ENCODE measurements around the gene GLIS2.

Gene GLIS2

GRCh38 chr16:4323845-4324488, 8.1 kb downstream of the GLIS2 start:
- no peak for TF ChIP-seq CTCF (IDR thresholded peaks at IDR 0.05; ENCODE audit: low read depth, low read length, missing control alignments)
- no peak for DNase-seq (ENCODE audit: extremely low read depth, low read depth)
- no peak overlapping the region for H3K4me3 ChIP-seq (replicated peaks; ENCODE audit: low read depth, low read length)

GRCh38 chr16:4324492-4325252, 8.8 kb downstream of the GLIS2 start:
- no peak for DNase-seq (ENCODE audit: extremely low read depth, low read depth)
- H3K4me3 ChIP-seq (replicated peaks; ENCODE audit: low read depth, low read length): no peak overlapping the region
- no peak for TF ChIP-seq CTCF (IDR thresholded peaks at IDR 0.05; ENCODE audit: low read depth, low read length, missing control alignments)

GRCh38 chr16:4325253-4325758, 9.4 kb downstream of the GLIS2 start:
- no peak for DNase-seq (ENCODE audit: extremely low read depth, low read depth)
- no peak overlapping the region for H3K4me3 ChIP-seq (replicated peaks; ENCODE audit: low read depth, low read length)
- TF ChIP-seq CTCF (IDR thresholded peaks at IDR 0.05; ENCODE audit: low read depth, low read length, missing control alignments): no peak

- TF ChIP-seq CTCF (IDR thresholded peaks at IDR 0.05; ENCODE audit: low read depth, low read length, missing control alignments): no peak
- no peak for DNase-seq (ENCODE audit: extremely low read depth, low read depth)
- peak overlapping the region; percentile 36 for H3K4me3 ChIP-seq (replicated peaks; ENCODE audit: low read depth, low read length)
Measured at GRCh38 chr16:4327386-4328045, 11.6 kb downstream of the GLIS2 start.

GRCh38 chr16:4328046-4328781, 12.3 kb downstream of the GLIS2 start:
- peak; percentile 52 for TF ChIP-seq CTCF (IDR thresholded peaks at IDR 0.05; ENCODE audit: low read depth, low read length, missing control alignments)
- peak overlapping the region; percentile 36 for H3K4me3 ChIP-seq (replicated peaks; ENCODE audit: low read depth, low read length)
- DNase-seq (ENCODE audit: extremely low read depth, low read depth): no peak
